Liver (tissue), 9 donors: ENCODE measurements around the gene ZNF488. TPM values are rescaled to one million over a fixed set of nuclear protein-coding genes. Genes with fewer than 3 reads are reported as not detected.

Experiments used
- DNase-seq: peaks from one replicate; pipeline ENCODE4 v3.0.0-alpha.2; 2017; ENCODE audit warnings: low spot score
- H3K27ac ChIP-seq, 2 donors: one replicate each; pipeline ENCODE4 v1.7.0; 2013; ENCODE audit warnings: inconsistent platforms in 2 of 2, low read length in 2 of 2, control low read depth in 1 of 2, low read depth in 1 of 2, mild to moderate bottlenecking in 1 of 2
- H3K27me3 ChIP-seq, 4 donors: one replicate each; pipeline versions ENCODE4 v1.6.1 to v1.7.0; 2013; ENCODE audit warnings: low read length in 3 of 4, inconsistent platforms in 1 of 4, mild to moderate bottlenecking in 1 of 4, moderate library complexity in 1 of 4; ENCODE audit not compliant: control insufficient read depth in 4 of 4, insufficient read depth in 4 of 4
- H3K36me3 ChIP-seq, 4 donors: one replicate each; pipeline versions ENCODE4 v1.6.1 to v1.7.0; 2013; ENCODE audit warnings: low read length in 3 of 4, mild to moderate bottlenecking in 3 of 4, low read depth in 1 of 4, moderate library complexity in 1 of 4; ENCODE audit not compliant: control insufficient read depth in 4 of 4, insufficient read depth in 3 of 4
- H3K4me1 ChIP-seq, 4 donors: one replicate each; pipeline versions ENCODE4 v1.6.1 to v1.7.0; 2013; ENCODE audit warnings: low read length in 3 of 4, mild to moderate bottlenecking in 3 of 4, moderate library complexity in 1 of 4; ENCODE audit not compliant: control insufficient read depth in 4 of 4, insufficient read depth in 4 of 4
- H3K4me3 ChIP-seq, 3 donors: one replicate each; pipeline versions ENCODE4 v1.6.1 to v1.7.0; 2013; ENCODE audit warnings: low read length in 3 of 3, control low read depth in 1 of 3, low read depth in 1 of 3, mild to moderate bottlenecking in 1 of 3
- H3K9ac ChIP-seq, 2 donors: one replicate each; pipeline ENCODE4 v1.7.0; 2013; ENCODE audit warnings: low read length in 2 of 2, mild to moderate bottlenecking in 2 of 2, moderate library complexity in 2 of 2, control low read depth in 1 of 2, low read depth in 1 of 2
- H3K9me3 ChIP-seq, 4 donors: one replicate each; pipeline versions ENCODE4 v1.6.1 to v1.7.0; 2013; ENCODE audit warnings: low read length in 3 of 4; ENCODE audit not compliant: control insufficient read depth in 4 of 4
- EGR1 ChIP-seq, 2 donors: IDR thresholded peaks; 2 replicates each; pipeline ENCODE4 v1.6.1; 2016 to 2018; ENCODE audit warnings: antibody characterized with exemption in 2 of 2, low read depth in 2 of 2
- FOXA1 ChIP-seq: IDR thresholded peaks from 2 replicates; pipeline ENCODE4 v1.6.1; 2016; ENCODE audit warnings: antibody characterized with exemption
- FOXA2 ChIP-seq: IDR thresholded peaks from 2 replicates; pipeline ENCODE4 v1.6.1; 2016; ENCODE audit warnings: antibody characterized with exemption
- GABPA ChIP-seq, 2 donors: IDR thresholded peaks in 1 of 2; conservative IDR thresholded peaks in 1 of 2; 2 replicates each; pipeline ENCODE4 v1.6.1; 2016; ENCODE audit warnings: antibody characterized with exemption in 2 of 2, mild to moderate bottlenecking in 1 of 2, moderate library complexity in 1 of 2
- HNF4A ChIP-seq, 2 donors: conservative IDR thresholded peaks; 2 replicates each; pipeline ENCODE4 v1.6.1; 2016; ENCODE audit warnings: antibody characterized with exemption in 2 of 2, mild to moderate bottlenecking in 2 of 2
- HNF4G ChIP-seq: IDR thresholded peaks from 2 replicates; pipeline ENCODE4 v1.6.1; 2016; ENCODE audit warnings: antibody characterized with exemption
- JUND ChIP-seq, 2 donors: IDR thresholded peaks; 2 replicates each; pipeline ENCODE4 v1.6.1; 2016; ENCODE audit warnings: antibody characterized with exemption in 2 of 2
- NR2F2 ChIP-seq: IDR thresholded peaks from 2 replicates; pipeline ENCODE4 v1.6.1; 2016; ENCODE audit warnings: antibody characterized with exemption
- RAD21 ChIP-seq, 2 donors: IDR thresholded peaks; 2 replicates each; pipeline ENCODE4 v1.6.1; 2016; ENCODE audit warnings: antibody characterized with exemption in 2 of 2, mild to moderate bottlenecking in 2 of 2
- RXRA ChIP-seq, 2 donors: IDR thresholded peaks; 2 replicates each; pipeline ENCODE4 v1.6.1; 2017 to 2018; ENCODE audit warnings: antibody characterized with exemption in 2 of 2, mild to moderate bottlenecking in 1 of 2
- SP1 ChIP-seq: IDR thresholded peaks from 2 replicates; pipeline ENCODE4 v1.6.1; 2018; ENCODE audit warnings: antibody characterized with exemption, mild to moderate bottlenecking
- TAF1 ChIP-seq: conservative IDR thresholded peaks from 2 replicates; pipeline ENCODE4 v1.6.1; 2016; ENCODE audit warnings: antibody characterized with exemption, mild to moderate bottlenecking
- YY1 ChIP-seq: IDR thresholded peaks from 2 replicates; pipeline ENCODE4 v1.6.1; 2016; ENCODE audit warnings: antibody characterized with exemption, mild to moderate bottlenecking
- WGBS: extraction: QIAGEN DNeasy Blood & Tissue Kit; methylation state at CpG from one replicate; pipeline ENCODE4 v1.1.7; 2013; 5-methylcytosine and 5-hydroxymethylcytosine counted together
- polyA plus RNA-seq, 2 donors: library from polyadenylated mRNA; stranded (reverse) in 1 of 2; unstranded in 1 of 2; fragments of 200-250 nt in 1 of 2; fragments of >200 nt in 1 of 2; fragmentation: Nextera tagmentation in 1 of 2; extraction: Ambion mirVana in 1 of 2; gene quantifications; one replicate each; pipeline versions ENCODE4 v1.2.1 to v1.2.3, GENCODE V29; 2013 to 2015
- total RNA-seq, 2 donors: library from RNA; depleted of rRNA; stranded (reverse); fragments of >200 nt; gene quantifications; one replicate each; pipeline ENCODE4 v1.2.3, GENCODE V29; 2014
- TF ChIP-seq, protein P1 (sequence below): IDR thresholded peaks from 2 replicates; pipeline ENCODE4 v1.6.1; 2016; ENCODE audit warnings: antibody characterized with exemption
- TF ChIP-seq, protein P2 (sequence below): IDR thresholded peaks from 2 replicates; pipeline ENCODE4 v1.6.1; 2016; ENCODE audit warnings: antibody characterized with exemption
- TF ChIP-seq, protein P3 (sequence below): IDR thresholded peaks from 2 replicates; pipeline ENCODE4 v1.6.1; 2016; ENCODE audit warnings: antibody characterized with exemption, mild to moderate bottlenecking
- TF ChIP-seq, protein P4 (sequence below): fragments of 150-350 bp; IDR thresholded peaks from 2 replicates; pipeline ENCODE4 v1.5.1; 2017; ENCODE audit warnings: improper control_type of control experiment, low read depth, low read length; ENCODE audit not compliant: missing input control
- TF ChIP-seq, protein P5 (sequence below): IDR thresholded peaks from 2 replicates; pipeline ENCODE4 v1.6.1; 2016; ENCODE audit warnings: antibody characterized with exemption
- donor health status: healthy.
- donor health status: healthy.
- donor health status: healthy.
- donor health status: healthy.
- donor health status: healthy.

Gene ZNF488
- total and polyA plus RNA-seq, 4 donors = 0.02 to 0.09 TPM; not detected in 2

DNA sequence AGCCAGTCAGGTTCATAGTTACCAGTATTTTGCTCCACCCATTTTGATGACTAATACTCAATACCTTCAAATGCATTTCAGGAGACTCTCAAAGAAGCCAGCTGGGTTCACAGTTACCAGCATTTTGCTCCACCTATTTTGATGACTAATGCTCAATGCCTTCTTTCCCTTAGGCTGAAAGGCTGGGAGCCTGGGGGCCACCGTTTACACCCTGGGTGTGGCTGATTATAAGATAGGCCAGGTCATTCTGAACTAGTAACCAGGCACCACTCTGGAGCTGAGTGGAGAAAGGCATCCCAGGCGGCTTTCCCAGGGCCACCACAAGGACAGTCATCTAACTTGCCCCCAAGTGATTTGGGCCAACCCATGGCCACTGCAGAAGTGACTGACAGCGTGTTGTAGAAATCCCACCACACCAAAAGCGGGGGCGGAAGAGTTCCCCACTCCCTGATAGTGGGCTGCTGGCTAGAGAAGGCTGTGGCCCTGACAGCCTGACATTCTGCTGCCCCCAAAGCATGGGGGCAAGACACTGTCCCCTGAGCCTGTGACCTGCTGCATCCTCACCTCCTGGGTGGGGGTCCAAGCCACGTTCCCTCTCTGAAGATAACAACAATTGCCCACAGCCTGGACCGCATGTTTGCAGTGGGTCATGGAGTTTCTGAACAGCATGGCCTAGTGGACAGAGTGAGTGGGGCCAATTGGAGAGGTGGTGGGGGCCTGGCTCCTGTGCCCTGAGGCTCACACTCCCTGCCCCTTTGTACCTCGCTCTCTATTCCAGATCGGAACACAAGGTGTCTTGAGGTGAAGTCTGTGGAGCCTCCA lies 23.0 kb upstream of the ZNF488 start:
- TF ChIP-seq YY1 = no peak
- TF ChIP-seq EGR1 (IDR thresholded peaks at IDR 0.05; ENCODE audit: low read depth in 2 of 2) = no peak
- no peak for TF ChIP-seq HNF4A (conservative IDR thresholded peaks at IDR 0.05)
- TF ChIP-seq SP1 = no peak
- no peak for TF ChIP-seq FOXA2
- TF ChIP-seq, protein P1, sequence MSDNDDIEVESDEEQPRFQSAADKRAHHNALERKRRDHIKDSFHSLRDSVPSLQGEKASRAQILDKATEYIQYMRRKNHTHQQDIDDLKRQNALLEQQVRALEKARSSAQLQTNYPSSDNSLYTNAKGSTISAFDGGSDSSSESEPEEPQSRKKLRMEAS = no peak
- no peak for TF ChIP-seq TAF1
- TF ChIP-seq JUND (IDR thresholded peaks at IDR 0.05) = no peak
- TF ChIP-seq FOXA1 = no peak
- TF ChIP-seq GABPA (IDR thresholded peaks at IDR 0.05 in 1 of 2, conservative IDR thresholded peaks at IDR 0.05 in 1 of 2) = no peak
- TF ChIP-seq, protein P2, sequence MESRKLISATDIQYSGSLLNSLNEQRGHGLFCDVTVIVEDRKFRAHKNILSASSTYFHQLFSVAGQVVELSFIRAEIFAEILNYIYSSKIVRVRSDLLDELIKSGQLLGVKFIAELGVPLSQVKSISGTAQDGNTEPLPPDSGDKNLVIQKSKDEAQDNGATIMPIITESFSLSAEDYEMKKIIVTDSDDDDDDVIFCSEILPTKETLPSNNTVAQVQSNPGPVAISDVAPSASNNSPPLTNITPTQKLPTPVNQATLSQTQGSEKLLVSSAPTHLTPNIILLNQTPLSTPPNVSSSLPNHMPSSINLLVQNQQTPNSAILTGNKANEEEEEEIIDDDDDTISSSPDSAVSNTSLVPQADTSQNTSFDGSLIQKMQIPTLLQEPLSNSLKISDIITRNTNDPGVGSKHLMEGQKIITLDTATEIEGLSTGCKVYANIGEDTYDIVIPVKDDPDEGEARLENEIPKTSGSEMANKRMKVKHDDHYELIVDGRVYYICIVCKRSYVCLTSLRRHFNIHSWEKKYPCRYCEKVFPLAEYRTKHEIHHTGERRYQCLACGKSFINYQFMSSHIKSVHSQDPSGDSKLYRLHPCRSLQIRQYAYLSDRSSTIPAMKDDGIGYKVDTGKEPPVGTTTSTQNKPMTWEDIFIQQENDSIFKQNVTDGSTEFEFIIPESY = no peak
- TF ChIP-seq HNF4G = no peak
- TF ChIP-seq, protein P3, sequence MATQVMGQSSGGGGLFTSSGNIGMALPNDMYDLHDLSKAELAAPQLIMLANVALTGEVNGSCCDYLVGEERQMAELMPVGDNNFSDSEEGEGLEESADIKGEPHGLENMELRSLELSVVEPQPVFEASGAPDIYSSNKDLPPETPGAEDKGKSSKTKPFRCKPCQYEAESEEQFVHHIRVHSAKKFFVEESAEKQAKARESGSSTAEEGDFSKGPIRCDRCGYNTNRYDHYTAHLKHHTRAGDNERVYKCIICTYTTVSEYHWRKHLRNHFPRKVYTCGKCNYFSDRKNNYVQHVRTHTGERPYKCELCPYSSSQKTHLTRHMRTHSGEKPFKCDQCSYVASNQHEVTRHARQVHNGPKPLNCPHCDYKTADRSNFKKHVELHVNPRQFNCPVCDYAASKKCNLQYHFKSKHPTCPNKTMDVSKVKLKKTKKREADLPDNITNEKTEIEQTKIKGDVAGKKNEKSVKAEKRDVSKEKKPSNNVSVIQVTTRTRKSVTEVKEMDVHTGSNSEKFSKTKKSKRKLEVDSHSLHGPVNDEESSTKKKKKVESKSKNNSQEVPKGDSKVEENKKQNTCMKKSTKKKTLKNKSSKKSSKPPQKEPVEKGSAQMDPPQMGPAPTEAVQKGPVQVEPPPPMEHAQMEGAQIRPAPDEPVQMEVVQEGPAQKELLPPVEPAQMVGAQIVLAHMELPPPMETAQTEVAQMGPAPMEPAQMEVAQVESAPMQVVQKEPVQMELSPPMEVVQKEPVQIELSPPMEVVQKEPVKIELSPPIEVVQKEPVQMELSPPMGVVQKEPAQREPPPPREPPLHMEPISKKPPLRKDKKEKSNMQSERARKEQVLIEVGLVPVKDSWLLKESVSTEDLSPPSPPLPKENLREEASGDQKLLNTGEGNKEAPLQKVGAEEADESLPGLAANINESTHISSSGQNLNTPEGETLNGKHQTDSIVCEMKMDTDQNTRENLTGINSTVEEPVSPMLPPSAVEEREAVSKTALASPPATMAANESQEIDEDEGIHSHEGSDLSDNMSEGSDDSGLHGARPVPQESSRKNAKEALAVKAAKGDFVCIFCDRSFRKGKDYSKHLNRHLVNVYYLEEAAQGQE = no peak
- TF ChIP-seq, protein P4, sequence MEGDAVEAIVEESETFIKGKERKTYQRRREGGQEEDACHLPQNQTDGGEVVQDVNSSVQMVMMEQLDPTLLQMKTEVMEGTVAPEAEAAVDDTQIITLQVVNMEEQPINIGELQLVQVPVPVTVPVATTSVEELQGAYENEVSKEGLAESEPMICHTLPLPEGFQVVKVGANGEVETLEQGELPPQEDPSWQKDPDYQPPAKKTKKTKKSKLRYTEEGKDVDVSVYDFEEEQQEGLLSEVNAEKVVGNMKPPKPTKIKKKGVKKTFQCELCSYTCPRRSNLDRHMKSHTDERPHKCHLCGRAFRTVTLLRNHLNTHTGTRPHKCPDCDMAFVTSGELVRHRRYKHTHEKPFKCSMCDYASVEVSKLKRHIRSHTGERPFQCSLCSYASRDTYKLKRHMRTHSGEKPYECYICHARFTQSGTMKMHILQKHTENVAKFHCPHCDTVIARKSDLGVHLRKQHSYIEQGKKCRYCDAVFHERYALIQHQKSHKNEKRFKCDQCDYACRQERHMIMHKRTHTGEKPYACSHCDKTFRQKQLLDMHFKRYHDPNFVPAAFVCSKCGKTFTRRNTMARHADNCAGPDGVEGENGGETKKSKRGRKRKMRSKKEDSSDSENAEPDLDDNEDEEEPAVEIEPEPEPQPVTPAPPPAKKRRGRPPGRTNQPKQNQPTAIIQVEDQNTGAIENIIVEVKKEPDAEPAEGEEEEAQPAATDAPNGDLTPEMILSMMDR = no peak
- TF ChIP-seq, protein P5, sequence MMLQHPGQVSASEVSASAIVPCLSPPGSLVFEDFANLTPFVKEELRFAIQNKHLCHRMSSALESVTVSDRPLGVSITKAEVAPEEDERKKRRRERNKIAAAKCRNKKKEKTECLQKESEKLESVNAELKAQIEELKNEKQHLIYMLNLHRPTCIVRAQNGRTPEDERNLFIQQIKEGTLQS = no peak
- no peak for TF ChIP-seq NR2F2
- no peak for TF ChIP-seq RAD21 (IDR thresholded peaks at IDR 0.05)
- no peak for TF ChIP-seq RXRA (IDR thresholded peaks at IDR 0.05)
- no peak for DNase-seq
- Histone ChIP-seq H3K4me1 (no peaks in the 10 kb centered on the region), H3K4me3 (no peak overlapping the region), H3K9ac (no peak overlapping the region), H3K27ac (no peak overlapping the region), H3K27me3 (peaks cover 0 to 8% (median 0%) of the 10 kb centered on the region in 4 donors), H3K9me3 (no peaks in the 10 kb centered on the region), H3K36me3 (no peaks in the 10 kb centered on the region)
- 85% methylated on average over 9 of the region's 9 CpGs for WGBS
